Type B pancreatic cell (in vitro differentiated cells): Measurements from ENCODE around the gene ATCAY. TPM values are rescaled to one million over a fixed set of nuclear protein-coding genes. Genes with fewer than 3 reads are reported as not detected.
"Not testable (repeated sequence)": the region's sequence is repeated elsewhere in the genome, so short reads cannot be mapped to it uniquely, and the experiment has no call there.

Experiments used
- DNase-seq: peaks from one replicate; pipeline ENCODE4 v3.0.0; 2021; ENCODE audit warnings: mixed read lengths; ENCODE audit not compliant: unreplicated experiment; ENCODE audit errors: extremely low spot score
- H3K27ac Mint-ChIP-seq: 2 replicates; pipeline ENCODE4 v1.8.0; 2021; ENCODE audit warnings: mild to moderate bottlenecking, mixed read lengths
- H3K27me3 Mint-ChIP-seq: 2 replicates; pipeline ENCODE4 v1.8.0; 2021; ENCODE audit warnings: mixed read lengths
- H3K36me3 Mint-ChIP-seq: 2 replicates; pipeline ENCODE4 v1.8.0; 2021; ENCODE audit warnings: mixed read lengths
- H3K4me1 Mint-ChIP-seq: one replicate; pipeline ENCODE4 v1.8.0; 2021; ENCODE audit warnings: mixed read lengths; ENCODE audit not compliant: unreplicated experiment
- H3K4me3 Mint-ChIP-seq: 2 replicates; pipeline ENCODE4 v1.8.0; 2021; ENCODE audit warnings: mild to moderate bottlenecking, mixed read lengths
- H3K9me3 Mint-ChIP-seq: 2 replicates; pipeline ENCODE4 v1.8.0; 2021; ENCODE audit warnings: mixed read lengths
- total RNA-seq: library from RNA; stranded (reverse); gene quantifications from 2 replicates; pipeline ENCODE4 v1.2.1, GENCODE V29; 2021; ENCODE audit warnings: low replicate concordance
- TF ChIP-seq, protein P1 (sequence below): fragments of 200-600 bp; sonication (generic); conservative IDR thresholded peaks from 2 replicates; pipeline ENCODE4 v1.5.0; 2021; ENCODE audit warnings: antibody characterized with exemption, mild to moderate bottlenecking

Gene ATCAY
- total RNA-seq, 1 donor from 2014 or later: 3.3 TPM

DNA sequence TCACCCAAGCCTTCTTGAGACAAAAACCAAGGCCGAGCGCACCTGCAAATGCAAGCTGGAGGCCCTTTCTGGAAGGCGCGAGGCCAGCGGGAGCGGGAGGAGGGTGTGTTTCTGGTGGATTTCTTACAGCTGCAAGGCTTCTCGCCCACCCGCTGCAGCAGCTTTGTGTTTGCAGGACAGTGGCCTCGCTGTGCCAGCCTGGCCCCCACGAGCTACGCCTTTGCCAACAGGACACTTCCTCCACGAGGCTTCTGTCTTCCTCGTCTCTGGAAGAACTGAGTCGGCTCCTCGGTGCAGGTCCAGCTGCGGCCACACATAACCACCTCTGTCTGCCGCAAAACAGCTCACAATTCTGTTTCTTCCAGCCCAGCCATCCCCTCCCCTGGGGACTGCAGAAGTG lies 10.1 kb downstream of the ATCAY start:
- no peak overlapping the region for H3K27ac Mint-ChIP-seq
- no peaks in the 10 kb centered on the region for H3K4me1 Mint-ChIP-seq
- TF ChIP-seq, protein P1, sequence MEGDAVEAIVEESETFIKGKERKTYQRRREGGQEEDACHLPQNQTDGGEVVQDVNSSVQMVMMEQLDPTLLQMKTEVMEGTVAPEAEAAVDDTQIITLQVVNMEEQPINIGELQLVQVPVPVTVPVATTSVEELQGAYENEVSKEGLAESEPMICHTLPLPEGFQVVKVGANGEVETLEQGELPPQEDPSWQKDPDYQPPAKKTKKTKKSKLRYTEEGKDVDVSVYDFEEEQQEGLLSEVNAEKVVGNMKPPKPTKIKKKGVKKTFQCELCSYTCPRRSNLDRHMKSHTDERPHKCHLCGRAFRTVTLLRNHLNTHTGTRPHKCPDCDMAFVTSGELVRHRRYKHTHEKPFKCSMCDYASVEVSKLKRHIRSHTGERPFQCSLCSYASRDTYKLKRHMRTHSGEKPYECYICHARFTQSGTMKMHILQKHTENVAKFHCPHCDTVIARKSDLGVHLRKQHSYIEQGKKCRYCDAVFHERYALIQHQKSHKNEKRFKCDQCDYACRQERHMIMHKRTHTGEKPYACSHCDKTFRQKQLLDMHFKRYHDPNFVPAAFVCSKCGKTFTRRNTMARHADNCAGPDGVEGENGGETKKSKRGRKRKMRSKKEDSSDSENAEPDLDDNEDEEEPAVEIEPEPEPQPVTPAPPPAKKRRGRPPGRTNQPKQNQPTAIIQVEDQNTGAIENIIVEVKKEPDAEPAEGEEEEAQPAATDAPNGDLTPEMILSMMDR: no peak
- H3K27me3 Mint-ChIP-seq: no peaks in the 10 kb centered on the region
- no peaks in the 10 kb centered on the region for H3K36me3 Mint-ChIP-seq
- H3K9me3 Mint-ChIP-seq: no peaks in the 10 kb centered on the region
- DNase-seq: no peak
- H3K4me3 Mint-ChIP-seq: no peak overlapping the region

DNA sequence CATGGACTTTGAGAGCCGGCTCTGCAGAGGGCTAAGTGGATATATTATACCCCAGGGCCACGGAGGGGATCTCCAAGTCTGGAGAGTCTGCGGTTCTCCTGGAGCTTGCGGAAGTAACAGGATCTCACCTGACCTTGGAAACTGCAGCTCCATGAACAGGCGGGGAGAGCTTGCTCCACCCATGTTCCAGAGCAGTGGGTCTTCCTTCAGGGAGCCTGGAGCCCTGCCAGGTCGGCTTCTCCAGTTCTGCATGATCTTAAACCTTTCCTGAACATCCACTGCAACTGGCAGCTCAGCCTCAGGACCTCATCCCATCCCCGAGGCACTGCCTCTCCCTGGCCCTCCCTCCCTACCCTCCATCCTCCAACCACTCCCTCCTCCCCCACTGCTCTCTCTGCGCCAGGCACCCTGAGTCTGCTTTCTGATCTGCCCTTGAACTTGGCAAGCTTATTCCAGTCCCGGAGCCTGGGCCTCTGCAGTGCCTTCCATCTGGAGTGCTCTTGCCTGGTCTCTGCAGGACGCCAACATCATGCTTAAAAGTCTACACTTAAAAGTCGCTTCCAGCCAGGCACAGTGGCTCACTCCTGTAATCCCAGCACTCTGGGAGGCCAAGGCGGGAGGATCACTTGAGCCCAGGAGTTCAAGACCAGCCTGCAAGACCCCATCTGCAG lies 13.2 kb downstream of the ATCAY start:
- H3K9me3 Mint-ChIP-seq: no peaks in the 10 kb centered on the region
- TF ChIP-seq, protein P1: no peak
- H3K4me3 Mint-ChIP-seq: no peak overlapping the region
- no peaks in the 10 kb centered on the region for H3K36me3 Mint-ChIP-seq
- no peaks in the 10 kb centered on the region for H3K4me1 Mint-ChIP-seq
- no peak for DNase-seq
- H3K27ac Mint-ChIP-seq: no peak overlapping the region
- H3K27me3 Mint-ChIP-seq: no peaks in the 10 kb centered on the region

DNA sequence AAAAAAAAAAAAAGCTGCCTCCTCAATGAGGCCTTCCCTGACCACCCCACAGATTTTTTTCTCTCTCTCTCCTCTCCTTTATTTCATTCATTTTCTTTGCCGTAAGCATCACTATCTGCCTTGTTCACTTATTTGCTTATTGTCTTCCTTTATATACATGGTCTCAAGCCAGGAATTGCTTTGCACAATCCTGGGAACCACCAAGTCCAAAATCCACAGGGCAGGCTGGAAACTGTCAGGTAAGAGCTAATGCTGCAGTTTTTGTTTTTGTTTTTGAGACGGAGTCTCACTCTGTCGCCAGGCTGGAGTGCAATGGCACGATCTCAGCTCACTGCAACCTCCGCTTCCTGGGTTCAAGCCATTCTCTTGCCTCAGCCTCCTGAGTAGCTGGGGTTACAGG lies 14.5 kb downstream of the ATCAY start:
- not testable (repeated sequence) for H3K27me3 Mint-ChIP-seq, H3K36me3 Mint-ChIP-seq, H3K27ac Mint-ChIP-seq, H3K4me1 Mint-ChIP-seq, DNase-seq, H3K4me3 Mint-ChIP-seq, H3K9me3 Mint-ChIP-seq

DNA sequence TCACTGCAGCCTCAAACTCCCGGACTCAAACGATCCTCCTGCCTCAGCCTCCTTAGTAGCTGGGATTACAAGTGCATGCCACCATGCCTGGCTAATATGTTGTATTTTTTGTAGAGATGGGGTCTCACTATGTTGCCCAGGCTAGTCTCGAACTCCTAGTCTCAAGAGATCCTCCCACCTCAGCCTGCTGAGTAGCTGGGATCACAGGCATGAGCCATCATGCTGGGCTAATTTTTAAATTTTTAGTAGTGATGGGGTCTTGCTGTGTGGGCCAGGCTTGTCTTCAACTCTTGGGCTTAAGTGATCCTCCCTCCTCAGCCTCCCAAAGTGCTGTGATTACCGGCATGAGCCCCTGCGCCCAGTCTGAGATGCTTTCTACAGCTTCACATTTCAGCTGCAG lies 15.3 kb downstream of the ATCAY start:
- no peak overlapping the region for H3K27ac Mint-ChIP-seq
- H3K36me3 Mint-ChIP-seq: no peaks in the 10 kb centered on the region
- no peak overlapping the region for H3K4me3 Mint-ChIP-seq
- peaks cover 4% of the 10 kb centered on the region for H3K27me3 Mint-ChIP-seq
- TF ChIP-seq, protein P1: no peak
- DNase-seq: no peak
- no peaks in the 10 kb centered on the region for H3K4me1 Mint-ChIP-seq
- no peaks in the 10 kb centered on the region for H3K9me3 Mint-ChIP-seq

DNA sequence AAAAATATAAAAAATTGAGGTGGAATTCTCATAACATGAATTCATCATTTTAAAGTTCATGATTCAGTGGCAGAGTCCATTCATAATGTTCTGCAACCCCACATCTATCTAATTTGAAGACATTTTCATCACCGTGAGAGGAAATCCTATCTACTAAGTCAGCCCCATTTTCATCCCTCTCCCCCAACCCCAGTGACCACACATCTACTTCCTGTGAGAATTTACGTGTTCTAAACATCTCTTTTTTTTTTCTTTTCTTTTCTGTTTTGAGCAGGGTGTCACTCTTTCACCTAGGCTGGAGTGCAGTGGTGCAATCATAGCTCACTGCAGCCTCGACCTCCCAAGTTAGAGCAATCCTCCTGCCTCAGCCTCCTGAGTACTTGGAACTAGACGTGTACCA lies 17.5 kb downstream of the ATCAY start:
- H3K27me3 Mint-ChIP-seq: peaks cover 4% of the 10 kb centered on the region
- TF ChIP-seq, protein P1: no peak
- H3K36me3 Mint-ChIP-seq: no peaks in the 10 kb centered on the region
- no peaks in the 10 kb centered on the region for H3K4me1 Mint-ChIP-seq
- DNase-seq: no peak
- H3K27ac Mint-ChIP-seq: no peak overlapping the region
- no peaks in the 10 kb centered on the region for H3K9me3 Mint-ChIP-seq
- H3K4me3 Mint-ChIP-seq: no peak overlapping the region

DNA sequence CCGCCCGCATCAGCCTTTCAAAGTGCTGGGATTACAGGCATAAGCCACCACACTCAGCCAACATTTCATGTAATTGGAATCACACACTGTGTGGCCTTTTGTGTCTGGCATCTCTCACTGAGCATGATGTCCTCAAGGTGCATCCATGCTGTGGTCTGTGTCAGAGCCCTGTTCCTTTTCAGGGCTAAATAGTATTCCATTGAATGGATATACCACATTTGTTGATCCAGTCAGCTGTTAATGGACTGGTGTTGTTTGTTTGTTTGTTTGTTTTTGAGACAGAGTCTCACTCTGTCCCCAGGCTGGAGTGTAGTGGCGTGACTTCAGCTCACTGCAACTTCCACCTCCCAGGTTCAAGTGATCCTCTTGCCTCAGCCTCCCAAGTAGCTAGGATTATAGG lies 17.9 kb downstream of the ATCAY start:
- Mint-ChIP-seq H3K4me1 (no peaks in the 10 kb centered on the region), H3K36me3 (no peaks in the 10 kb centered on the region), H3K27me3 (peaks cover 4% of the 10 kb centered on the region), H3K4me3 (no peak overlapping the region), H3K9me3 (no peaks in the 10 kb centered on the region), H3K27ac (no peak overlapping the region)
- no peak for DNase-seq
- TF ChIP-seq, protein P1: no peak
